Ishikawa (cell line): ENCODE results near the gene PSEN1.

ENCODE experiments used
- CREB1 ChIP-seq: IDR thresholded peaks from 2 replicates; pipeline ENCODE4 v1.6.1; 2012; ENCODE audit warnings: low read depth
- MAX ChIP-seq: IDR thresholded peaks from 2 replicates; pipeline ENCODE4 v1.6.1; 2012
- NFIC ChIP-seq: IDR thresholded peaks from 2 replicates; pipeline ENCODE4 v1.6.1; 2012
- RAD21 ChIP-seq: IDR thresholded peaks from 2 replicates; pipeline ENCODE4 v1.6.1; 2012; ENCODE audit warnings: low read depth
- REST ChIP-seq: IDR thresholded peaks from 2 replicates; pipeline ENCODE4 v1.6.1; 2012; ENCODE audit warnings: low read depth, mild to moderate bottlenecking
- TAF1 ChIP-seq: IDR thresholded peaks from 2 replicates; pipeline ENCODE4 v1.6.1; 2012; ENCODE audit warnings: low read depth, mild to moderate bottlenecking
- TCF12 ChIP-seq: IDR thresholded peaks from 2 replicates; pipeline ENCODE4 v1.6.1; 2012; ENCODE audit warnings: low read depth
- YY1 ChIP-seq: IDR thresholded peaks from 2 replicates; pipeline ENCODE4 v1.6.1; 2012; ENCODE audit warnings: low read depth

DNA sequence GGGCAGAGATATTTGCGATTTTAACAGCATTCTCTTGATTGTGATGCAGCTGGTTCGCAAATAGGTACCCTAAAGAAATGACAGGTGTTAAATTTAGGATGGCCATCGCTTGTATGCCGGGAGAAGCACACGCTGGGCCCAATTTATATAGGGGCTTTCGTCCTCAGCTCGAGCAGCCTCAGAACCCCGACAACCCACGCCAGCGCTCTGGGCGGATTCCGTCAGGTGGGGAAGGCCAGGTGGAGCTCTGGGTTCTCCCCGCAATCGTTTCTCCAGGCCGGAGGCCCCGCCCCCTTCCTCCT is 271 bp upstream of the PSEN1 start:
- TF ChIP-seq YY1, result no peak
- TF ChIP-seq TAF1, result no peak
- TF ChIP-seq RAD21, result no peak
- TF ChIP-seq REST, result no peak
- no peak for TF ChIP-seq CREB1
- TF ChIP-seq MAX, result no peak
- no peak for TF ChIP-seq TCF12
- TF ChIP-seq NFIC, result no peak
